ENCODE data around the gene ZNF497.
"Not testable (repeated sequence)": the region's sequence is repeated elsewhere in the genome, so short reads cannot be mapped to it uniquely, and the experiment has no call there.

The ZNF497 gene

DNA sequence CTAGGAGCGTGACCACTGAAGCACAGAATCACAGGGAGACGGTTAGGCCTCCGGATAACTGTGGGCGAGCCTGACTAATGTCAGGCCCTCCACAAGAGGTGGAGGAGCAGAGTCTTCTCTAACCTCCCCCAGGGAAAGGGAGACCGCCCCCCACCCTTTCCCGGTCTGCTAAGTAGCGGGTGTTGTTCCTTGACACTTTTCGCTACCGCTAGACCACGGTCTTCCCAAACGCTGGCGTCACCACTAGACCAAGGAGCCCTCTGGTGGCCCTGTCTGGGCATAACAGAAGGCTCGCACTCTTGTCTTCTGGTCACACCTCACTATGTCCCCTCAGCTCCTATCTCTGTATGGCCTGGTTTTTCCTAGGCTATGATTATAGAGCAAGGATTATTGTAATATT, 51.9 kb downstream of the ZNF497 start:
- DNase-seq (ENCODE audit: low read depth) = not testable (repeated sequence)

DNA sequence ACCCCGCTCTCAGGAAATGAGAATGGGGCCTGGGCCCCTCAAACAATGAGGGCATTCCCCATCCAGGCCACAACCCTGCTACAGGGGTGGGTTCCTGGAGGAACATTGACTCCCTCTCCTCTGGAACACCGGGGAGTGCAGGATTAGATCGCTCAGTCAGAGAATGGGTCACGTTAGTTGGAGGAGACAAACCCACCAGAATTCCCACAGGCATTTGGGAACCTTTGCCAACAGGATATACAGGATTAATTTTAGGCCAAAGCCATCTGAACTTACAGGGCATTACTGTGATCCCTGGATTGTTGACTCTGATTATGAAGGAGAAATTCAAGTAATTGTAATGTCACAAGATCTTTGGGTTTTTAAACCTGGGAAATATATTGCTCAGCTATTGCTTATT, 54.8 kb downstream of the ZNF497 start:
- no peak for DNase-seq (ENCODE audit: low read depth)

- no peak for DNase-seq (ENCODE audit: low read depth)
Measured at GRCh38 chr19:58305932-58306323, 56.6 kb downstream of the ZNF497 start.

DNA sequence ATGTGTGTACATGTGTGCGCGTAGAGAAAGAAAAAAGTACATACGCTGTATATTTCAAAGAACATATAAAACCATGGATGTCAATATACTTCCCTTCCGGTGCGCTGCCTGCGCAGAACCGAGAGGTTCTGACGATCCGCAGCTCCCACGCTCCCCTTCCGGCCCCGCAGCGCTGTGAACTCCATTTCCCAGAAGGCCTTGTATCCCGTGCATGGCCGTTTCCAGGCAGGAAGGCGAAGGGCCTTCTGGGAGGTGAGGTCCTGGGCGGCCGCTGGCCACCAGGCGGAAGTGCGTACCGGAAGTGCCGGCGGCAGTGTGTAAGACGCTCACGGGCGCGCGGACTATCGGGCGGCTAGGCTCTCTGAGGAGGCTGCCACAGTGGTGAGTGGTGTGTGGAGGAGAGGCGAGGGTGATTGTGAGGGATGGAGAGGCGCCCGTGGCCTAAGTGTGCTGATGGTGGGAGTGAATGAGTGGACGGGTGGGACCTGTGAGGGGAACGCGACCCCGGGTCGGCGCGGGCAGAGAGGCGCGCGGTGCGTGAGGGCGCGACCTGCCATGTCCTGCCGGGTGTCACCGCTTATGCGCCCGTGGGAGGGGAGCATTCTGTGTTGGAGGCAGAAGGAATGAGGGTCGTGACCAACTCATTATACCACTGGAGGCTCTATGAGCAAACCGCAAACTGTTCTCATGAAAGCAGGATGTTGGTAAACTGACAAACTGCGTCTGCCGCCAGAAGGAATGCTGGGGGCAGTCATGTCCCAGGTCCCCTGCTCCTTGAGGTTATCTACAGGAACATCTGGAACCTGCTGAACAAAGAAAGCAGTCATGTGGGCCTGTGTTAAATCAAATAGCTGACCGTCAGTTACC, 57.3 kb downstream of the ZNF497 start, which contains the start of gene ERVK3-1:
Gene ERVK3-1, plus strand, starts transcription at position 313 of the 867 bp plus-strand sequence. CDS start 6,792 bp downstream, outside the sequence.
- DNase-seq (ENCODE audit: low read depth) = peak; percentile 91

GRCh38 chr19:58304748-58305064, 57.8 kb downstream of the ZNF497 start:
- no peak for DNase-seq (ENCODE audit: low read depth)

All from stimulated activated CD8-positive, alpha-beta memory T cell treated with anti-CD3 and anti-CD28 coated beads, Interleukin-12 subunit alpha, Interleukin-12 subunit beta, amount 100 ng/mL, for 4 hours (primary cell).